Iris pigment epithelial cell (primary cell): Measurements from ENCODE around the gene FUBP1.
"Not testable (repeated sequence)": the region's sequence is repeated elsewhere in the genome, so short reads cannot be mapped to it uniquely, and the experiment has no call there.

Experiments used
- DNase-seq: peaks from one replicate; pipeline ENCODE4 v3.0.0-alpha.2; 2011; ENCODE audit warnings: low read depth

FUBP1 gene

DNA sequence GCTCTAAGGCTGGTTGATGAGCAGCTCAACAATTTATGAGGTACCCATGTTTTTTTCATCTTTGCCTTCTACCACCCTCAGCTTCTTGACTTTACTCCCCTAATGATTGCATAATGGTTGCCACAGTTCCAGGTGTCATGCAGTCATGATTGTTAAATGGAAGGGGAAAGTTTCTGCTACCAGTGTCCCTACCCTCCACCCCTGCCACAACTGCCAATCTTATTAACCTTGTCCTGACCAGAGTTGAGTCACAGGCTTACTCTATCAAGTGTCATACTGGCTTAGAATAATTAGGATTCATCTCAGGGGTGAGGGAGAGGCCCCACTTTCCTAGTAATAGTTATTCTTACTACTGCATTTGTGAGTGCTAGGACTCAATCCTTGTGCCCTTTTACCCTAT, 7.9 kb upstream of the FUBP1 start:
- no peak for DNase-seq

DNA sequence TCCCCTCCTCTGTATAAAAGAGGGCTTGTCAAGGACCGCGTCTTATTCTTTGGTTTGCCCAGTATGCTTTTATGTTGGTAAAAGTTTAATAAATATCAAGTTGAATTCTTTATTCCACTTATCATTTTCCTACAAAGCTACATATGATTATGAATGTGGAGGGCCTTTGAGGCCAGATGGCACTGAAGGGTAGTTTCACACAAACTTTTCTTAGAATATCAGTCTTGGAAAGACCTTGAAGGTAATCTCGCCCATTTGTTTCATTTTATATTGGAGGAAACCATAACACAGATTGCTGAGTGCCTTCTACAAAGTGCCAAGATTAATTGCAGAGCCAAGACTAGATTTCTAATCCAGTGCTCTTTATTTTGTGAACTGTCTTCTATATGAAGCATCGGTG, 5.8 kb upstream of the FUBP1 start:
- no peak for DNase-seq

DNA sequence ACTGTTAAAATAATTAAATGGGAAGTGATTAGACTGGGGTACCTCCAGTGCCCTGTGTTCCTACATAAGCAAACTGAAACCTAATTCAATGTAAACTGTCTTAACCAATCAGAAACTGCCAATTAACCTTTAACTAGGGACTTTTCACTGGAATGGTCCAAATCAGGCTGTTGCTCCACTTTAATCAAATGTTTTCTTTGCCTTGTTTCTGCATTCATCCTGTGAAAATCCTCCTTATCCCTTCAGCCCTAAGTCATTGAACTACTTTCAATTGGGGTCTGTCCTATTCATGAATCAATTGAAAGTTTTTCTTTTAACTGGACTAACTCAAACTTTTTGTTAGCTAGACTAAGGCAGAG, 5.1 kb upstream of the FUBP1 start:
- DNase-seq: no peak

DNA sequence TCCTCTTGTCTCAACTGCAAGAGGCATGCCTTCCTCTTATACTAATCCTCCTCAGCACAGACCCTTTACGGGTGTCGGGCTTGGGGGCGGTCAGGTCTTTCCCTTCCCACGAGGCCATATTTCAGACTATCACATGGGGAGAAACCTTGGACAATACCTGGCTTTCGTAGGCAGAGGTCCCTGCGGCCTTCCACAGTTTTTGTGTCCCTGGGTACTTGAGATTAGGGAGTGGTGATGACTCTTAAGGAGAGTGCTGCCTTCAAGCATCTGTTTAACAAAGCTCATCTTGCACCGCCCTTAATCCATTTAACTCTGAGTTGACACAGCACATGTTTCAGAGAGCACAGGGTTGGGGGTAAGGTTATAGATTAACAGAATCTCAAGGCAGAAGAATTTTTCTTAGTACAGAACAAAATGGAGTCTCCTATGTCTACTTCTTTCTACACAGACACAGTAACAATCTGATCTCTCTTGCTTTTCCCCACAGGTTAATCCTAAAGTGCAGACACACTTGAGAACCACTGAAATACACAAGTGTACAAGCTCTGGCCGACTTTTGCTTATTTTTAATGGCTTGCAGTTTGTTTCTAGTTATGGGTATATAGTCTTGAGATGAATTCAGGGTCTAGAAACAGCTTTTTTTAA, 4.6 kb upstream of the FUBP1 start:
- not testable (repeated sequence) for DNase-seq

DNA sequence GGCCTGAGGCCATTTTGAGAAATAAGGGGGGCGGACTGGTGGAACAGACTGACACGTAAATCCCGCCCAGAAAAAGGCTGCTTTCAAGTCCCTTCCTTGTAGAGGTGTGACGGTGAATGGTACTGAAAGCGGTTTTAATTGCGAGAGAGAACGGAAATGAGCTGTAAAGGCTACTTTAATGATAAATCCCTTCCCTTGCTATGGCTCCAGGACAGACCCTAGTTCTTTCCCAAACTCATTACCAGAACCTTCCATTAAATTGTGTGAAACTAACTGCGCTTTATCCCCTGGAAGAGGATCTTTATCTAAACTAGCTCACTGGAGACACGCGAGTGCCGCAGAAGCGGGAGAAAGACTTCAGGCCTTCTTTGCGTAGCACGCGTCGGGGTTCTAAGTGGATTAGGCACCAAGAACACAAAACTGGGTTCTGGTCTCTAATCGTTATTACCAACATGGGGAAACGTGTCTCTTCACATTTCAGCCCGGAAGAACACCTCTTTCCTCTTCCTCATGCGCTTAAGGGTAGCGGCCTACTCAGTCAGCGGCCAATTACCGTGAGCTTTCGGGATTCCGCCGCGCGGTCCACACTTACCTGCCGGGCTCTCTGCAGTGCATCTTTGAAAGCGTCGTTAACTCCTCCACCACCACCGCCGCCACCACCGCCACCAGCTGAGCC, 441 bp downstream of the FUBP1 start:
- peak; percentile 96 for DNase-seq

DNA sequence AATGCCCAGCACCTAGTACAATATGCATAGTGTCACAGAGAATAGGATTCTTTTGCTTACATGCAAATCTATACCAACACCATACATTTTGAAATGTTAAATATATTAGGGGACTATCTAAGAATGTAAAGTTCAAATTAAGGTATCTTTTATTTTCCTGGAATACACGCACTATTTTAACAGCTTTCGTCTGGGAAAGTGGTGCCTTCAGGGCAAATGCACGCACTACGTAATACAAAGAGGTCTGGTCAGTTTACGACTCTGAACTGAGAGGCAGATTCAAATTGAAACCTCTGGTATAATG, 931 bp downstream of the FUBP1 start:
- DNase-seq: no peak

DNA sequence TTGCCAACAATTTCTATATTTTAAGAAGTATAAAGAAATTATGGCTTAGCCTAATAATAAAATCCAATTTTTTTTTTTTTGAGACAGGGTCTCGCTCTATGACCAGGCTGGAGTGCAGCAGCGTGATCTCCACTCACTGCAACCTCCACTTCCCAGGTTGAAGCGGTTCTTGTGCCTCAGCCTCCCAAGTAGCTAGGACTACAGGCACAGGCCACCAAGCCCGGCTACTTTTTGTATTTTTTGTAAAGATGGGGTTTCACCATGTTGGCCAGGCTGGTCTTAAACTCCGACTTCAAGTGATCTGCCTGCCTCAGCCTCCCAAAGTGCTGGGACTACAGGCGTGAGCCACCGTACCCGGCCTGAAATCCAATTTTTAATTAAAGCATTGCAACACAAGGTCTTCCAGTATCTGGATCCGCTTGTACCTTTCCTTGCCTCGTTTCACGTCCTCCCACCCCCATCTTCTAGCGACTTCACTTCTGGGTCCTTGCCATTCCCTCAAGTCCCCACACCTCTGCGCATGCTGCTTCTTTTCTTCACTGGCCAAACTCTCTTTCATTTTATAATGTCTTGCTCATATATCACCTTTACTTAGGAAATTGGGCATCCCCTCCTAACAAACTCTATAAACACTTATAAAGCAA, 2.3 kb downstream of the FUBP1 start:
- no peak for DNase-seq

DNA sequence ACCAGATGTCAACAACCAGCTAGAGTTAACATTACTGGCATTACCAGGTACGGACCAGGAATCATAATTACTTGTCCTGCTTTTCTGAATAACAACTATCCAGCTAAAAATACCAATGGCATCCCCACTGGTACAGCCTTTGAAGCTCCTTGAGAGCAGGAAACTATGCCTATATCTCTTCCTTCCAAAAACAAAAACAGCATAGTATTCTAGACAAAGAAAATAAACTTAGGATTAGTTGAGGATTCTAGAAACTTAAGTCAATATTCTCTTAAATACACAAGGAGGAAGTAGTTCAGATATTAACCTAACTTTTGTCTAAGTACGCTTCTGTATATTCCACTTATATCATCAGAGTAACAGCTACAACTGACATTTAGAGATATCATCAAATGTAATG, 3.0 kb downstream of the FUBP1 start:
- DNase-seq: peak; percentile 20

DNA sequence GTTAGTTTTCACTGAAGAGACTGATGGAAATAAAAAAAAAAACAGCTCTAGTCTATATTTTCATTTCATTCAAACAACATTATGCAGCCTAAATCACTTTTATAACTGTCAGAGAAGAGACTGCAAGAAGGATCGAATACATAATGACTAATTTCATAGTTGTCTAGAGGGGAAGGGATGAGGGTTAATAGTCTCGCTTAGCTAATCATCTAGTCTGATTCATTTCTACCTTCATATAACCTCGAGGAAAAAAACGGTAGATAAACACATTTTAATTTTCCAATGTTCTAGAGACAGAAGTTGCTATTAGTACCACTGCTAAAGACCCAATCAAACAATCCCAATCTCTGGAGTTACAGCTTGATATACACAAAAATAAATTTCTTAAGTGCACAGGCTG, 3.5 kb downstream of the FUBP1 start:
- DNase-seq: peak; percentile 71

DNA sequence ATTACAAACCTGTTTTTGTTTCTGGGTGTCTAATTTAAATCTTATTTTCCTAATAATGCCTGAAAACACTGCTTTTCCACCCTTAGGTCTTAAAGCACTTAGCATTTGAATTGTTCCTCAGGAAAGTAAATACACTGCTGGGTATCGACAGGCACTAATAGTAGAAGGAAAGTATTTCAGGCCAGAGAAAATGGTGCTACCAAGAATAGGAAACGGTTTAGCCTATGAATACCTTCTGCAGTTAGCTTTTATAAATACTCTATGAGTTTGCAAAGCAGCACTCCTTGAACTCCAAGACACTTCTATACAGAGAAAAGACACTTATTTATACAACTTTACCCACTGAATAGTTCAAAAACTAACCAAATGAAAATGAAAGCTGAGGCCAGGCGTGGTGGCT, 6.8 kb downstream of the FUBP1 start:
- no peak for DNase-seq

DNA sequence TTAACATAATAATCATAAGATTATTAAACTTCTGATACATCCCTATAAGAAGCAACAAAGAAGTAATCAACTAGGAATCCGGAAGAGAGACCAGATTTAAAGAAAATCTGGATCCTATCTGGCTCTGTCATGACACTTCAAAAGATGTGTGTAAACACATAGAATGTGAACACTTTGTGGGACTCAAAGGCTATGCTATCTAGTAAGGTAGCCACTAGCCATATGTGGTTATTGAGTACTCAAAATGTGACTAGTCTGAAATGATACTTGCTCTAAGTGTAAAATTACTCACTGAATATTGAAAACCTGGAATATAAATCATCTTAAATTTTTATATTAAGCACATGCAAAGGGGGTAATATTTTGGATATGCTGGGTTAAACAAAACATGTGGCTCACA, 8.7 kb downstream of the FUBP1 start:
- DNase-seq: no peak

DNA sequence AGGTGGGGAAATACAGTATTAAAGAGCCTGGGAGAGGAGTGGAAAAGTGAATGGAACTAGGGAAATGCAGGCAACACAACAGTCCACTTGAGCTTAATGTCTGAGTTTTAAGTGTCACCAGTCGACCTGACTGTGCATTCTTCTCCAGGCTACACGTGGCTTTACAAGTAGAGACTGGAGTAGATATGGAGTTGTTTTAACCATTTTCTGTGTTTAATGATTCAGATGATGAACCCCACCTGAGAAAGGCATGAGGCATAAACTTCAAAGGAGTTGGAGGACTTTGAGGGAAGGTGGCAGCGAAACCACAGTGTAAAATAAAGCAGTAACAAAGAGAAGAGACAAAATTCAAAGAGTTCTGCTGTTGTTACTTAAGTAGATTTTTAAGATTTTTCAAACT, 12.6 kb downstream of the FUBP1 start:
- DNase-seq: no peak

DNA sequence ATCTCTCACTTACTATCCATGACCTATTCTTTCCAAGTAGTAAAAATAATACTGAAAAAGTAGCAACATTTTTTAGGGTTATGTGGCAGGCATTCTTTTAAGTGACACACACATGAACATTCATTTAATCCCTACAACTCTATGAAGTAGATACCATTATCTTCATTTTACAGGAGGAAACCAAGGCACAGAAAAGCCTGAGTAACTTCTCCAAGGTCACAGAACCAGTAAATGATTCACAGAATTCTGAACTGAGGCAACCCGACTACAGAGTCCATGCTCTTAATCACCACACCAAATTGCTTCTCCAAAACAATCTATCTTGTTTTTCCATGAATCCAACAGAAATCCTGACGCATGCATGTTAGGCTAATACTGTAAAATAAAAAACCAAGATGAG, 17.5 kb downstream of the FUBP1 start:
- no peak for DNase-seq

DNA sequence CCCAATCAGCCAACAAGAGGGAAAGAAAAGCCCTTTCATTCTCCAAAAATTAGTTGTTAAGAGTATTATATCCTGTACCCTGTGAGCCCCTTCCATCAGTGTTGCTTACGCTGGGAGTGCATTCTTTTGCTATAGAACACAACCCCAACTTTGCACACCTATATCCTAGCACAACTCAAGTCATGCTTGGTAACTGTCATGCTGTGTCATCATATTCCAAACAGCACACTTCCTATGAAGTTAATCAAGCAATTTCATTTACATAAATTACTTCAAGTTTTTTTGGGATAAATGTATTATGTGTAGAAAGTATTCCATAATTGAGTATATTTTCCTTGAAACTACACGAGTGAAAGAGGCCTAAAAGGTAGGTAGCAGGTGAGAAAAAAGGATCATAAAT, 20.0 kb downstream of the FUBP1 start:
- DNase-seq: no peak

DNA sequence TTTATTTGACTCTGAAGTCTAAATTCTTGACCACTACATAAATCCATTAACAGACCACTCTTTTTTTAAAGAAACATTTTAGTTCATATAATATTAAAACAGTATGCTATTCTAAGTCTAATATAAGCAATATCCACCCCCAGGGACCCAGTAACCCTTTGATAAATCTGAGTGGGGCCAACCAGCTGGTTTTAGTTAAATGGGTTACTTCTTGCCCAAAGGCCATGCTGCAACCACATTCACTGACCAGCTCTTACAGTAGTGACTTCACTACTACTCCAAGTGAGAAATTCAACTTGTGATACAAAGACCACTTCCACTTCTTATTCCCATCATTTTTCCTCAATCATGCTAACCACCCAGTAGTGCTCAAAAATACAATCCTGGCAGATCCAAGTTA, 20.5 kb downstream of the FUBP1 start:
- no peak for DNase-seq

DNA sequence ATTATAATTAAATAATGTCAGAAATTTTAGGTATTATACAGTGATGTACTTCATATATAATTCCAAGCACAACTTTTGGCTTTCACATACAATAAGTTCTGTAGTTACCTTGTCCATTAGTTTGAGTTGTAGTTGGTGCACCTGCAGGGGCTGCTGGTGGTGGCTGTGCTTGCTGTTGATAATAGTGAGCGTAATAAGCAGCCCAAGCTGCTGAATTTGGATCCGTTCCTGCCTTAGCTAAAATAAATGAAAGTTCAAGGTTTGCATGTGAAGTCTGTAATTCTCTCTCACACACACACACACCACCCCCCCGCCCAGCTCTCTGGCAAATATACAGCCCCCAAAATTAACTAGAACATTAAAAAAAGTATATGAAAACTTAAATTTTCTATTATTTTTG, 22.4 kb downstream of the FUBP1 start:
- DNase-seq: no peak

DNA sequence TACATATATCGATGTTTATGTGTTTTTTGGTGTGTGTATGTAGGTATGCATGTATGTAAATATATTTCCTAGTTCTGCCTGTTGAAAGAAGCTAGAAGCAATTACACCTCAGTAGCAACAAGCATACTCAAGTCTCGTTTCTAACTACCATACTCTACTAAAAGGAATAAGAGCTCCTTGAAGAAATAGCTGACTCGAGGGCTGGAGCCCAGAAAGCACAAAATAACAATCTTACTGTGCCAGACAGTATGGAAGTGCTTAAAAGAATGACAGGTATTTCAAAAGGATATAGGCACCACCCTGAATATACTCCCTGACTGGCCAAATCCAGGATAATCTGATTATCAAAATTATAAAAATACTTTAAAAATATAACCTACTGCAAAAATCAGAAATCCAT, 23.2 kb downstream of the FUBP1 start:
- no peak for DNase-seq

DNA sequence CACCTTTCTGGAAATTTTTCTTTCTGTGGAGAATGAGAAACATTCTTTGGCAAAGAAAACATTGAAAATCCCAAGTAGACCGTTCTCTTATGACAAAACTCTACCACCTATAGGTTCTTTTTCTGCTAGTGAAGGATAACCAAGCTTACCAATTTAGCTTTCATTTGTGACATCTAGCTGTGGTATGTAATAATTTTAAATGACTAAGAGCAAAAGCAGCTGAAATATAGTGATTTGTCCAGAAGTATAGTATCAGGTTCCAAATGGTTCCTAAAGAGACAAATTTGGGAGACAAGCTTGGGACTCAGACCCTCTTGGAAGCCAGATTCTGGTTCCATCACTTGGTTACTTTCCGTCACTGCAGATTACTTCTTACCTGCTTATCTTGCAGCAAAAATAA, 24.4 kb downstream of the FUBP1 start:
- DNase-seq: peak; percentile 34

DNA sequence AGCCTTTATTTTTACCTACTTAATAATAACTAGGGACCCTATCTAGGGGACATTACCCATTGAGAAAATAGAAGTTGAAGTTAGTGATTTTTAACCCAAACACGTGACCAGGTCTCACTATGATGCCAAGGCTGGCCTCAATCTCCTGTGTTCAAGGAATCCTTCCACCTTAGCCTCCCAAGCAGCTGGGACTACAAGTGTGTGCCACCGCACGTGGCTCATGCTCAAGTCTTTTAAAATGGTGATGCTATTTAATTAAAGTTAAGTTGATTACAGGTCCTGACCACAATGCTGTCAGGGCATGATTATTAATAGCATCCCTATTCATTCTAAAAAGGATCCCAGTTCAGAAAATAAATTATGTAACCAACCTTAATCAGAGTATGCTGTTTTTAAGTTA, 25.0 kb downstream of the FUBP1 start:
- no peak for DNase-seq

DNA sequence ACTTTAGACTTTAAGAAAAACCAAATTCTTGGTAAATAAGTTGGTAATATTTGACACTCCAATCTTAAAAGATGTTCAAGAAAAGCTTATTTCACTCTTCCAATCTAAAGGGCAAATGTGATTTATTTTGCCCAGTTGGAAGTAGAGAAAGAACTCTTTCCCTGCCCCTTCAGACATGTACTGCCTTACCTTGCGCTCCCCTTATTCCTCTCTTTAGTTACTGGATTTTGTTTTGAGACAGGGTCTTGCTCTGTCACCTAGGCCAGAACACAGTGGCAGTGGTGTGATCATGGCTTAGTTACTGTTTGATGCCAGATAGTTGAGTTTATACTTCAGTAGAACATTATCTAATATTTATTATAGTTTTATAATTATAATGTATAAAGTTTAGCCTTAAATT, 27.5 kb downstream of the FUBP1 start:
- no peak for DNase-seq

DNA sequence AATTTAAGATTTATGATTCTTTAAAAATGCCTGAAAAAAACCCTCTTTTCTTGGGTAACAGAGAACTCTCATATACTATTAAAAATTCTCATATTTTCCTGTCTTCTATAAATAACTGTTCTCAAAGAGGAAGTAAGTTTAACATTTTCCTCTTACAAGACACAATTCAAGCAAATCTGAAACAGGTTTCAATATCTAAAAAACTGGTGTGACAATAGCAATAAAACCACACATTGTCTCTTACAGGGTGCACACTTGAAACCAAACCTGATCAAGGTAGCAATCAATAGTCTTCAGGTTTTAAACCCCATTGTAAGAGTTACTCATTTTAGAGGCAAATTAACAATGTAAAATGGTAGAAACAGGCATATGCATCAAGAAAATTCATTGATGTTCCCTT, 28.0 kb downstream of the FUBP1 start:
- DNase-seq: no peak

DNA sequence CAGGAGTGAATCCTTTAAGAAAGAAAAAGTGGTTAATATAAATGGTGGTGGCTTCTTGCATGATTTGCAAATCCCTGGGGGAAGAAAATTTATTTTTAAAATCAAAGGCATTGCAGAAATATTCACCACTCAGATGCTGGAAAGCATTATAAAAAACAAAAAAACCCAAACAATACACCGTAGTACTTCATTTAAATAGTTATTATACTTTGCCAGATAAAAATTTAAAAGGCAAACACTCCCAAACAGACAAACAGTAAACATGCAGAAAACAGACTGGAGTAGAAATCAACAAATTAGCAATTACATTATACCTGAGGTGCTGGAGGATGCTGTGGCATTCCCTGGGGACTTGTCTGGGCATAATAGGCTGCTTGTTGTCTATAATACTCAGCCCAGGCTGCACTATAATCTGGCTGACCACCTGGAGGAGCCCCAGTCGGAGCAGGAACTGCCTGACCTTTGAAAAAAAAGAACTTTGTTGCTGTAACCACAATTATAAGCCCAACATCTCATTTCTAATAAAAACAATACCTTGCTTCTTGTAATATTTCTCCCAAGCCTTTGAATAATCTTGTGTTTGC, 29.9 kb downstream of the FUBP1 start:
- DNase-seq: peak; percentile 56

DNA sequence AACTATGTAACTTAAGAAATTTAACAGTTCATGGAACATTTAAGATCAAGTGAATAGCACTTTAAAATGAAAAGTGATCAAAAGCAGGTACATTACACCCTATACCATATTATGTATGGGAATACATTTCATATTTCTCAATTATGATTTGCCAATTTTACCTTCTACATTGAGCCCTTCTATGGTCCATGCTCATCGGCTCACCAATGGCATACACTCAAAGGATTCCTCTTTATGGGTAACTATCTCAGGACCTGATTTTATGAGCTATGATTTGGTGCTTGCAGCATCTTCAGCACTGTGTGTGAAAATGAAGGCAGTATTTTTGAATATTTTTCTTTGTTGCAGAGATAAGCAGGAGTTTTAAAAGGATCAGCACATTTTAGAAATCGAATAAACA, 33.5 kb downstream of the FUBP1 start:
- DNase-seq: no peak
